ENCODE results near the gene KIF1B. TPM values are rescaled to one million over a fixed set of nuclear protein-coding genes. Genes with fewer than 3 reads are reported as not detected.
"Not testable (repeated sequence)": the region's sequence is repeated elsewhere in the genome, so short reads cannot be mapped to it uniquely, and the experiment has no call there.

Gene KIF1B
- total RNA-seq, 6 donors from 2014 or later, result 29.4 to 67.1 (median 42.0) TPM

- Histone ChIP-seq H3K4me1 (peaks cover 13 to 37% (median 18%) of the 10 kb centered on the region in 4 donors), H3K27me3 (no peaks in the 10 kb centered on the region), H3K36me3 (peaks cover 6 to 35% (median 15%) of the 10 kb centered on the region in 4 donors), H3K9me3 (no peaks in the 10 kb centered on the region), H3K27ac (peak overlapping the region; percentile 12 to 56 (median 38)), H3K4me3 (no peak overlapping the region)
- WGBS, 2 donors, result 45 to 77% methylated on average over 4 of the region's 4 CpGs
- no peak for DNase-seq
- no peak for TF ChIP-seq POLR2A (IDR thresholded peaks at IDR 0.05)
- no peak for ATAC-seq (ENCODE audit: low FRiP score in 2 of 2)
Measured at GRCh38 chr1:10257851-10258250, 47.5 kb downstream of the KIF1B start.

- H3K27me3 ChIP-seq; ATAC-seq (ENCODE audit: low FRiP score in 2 of 2); H3K9me3 ChIP-seq; H3K27ac ChIP-seq; DNase-seq; H3K4me3 ChIP-seq: not testable (repeated sequence)
- H3K4me1 ChIP-seq, result peaks cover 6 to 34% (median 17%) of the 10 kb centered on the region in 4 donors
- H3K36me3 ChIP-seq, result peaks cover 7 to 51% (median 19%) of the 10 kb centered on the region in 4 donors
- 93 to 97% methylated on average over 9 of the region's 9 CpGs for WGBS, 2 donors
Measured at GRCh38 chr1:10259547-10259946, 49.2 kb downstream of the KIF1B start.

GRCh38 chr1:10263450-10264082, 53.2 kb downstream of the KIF1B start:
- DNase-seq (peak in 1 of 2 donors; percentile 38), ATAC-seq (ENCODE audit: low FRiP score in 2 of 2) (peak in 1 of 2 donors; percentile 71)
- peaks cover 7 to 65% (median 19%) of the 10 kb centered on the region in 4 donors for H3K36me3 ChIP-seq
- H3K4me1 ChIP-seq, result peaks cover 0 to 21% (median 7%) of the 10 kb centered on the region in 4 donors
- H3K27ac ChIP-seq, result peak overlapping the region in 3 of 4 donors; percentile 40 to 71 (median 42)
- no peak overlapping the region for H3K4me3 ChIP-seq
- TF ChIP-seq CTCF (IDR thresholded peaks at IDR 0.05), result no peak
- TF ChIP-seq POLR2A (IDR thresholded peaks at IDR 0.05), result no peak
- peak in 1 of 4 donors; percentile 69 for TF ChIP-seq EP300 (IDR thresholded peaks at IDR 0.05)
- no peak for TF ChIP-seq POLR2AphosphoS5 (IDR thresholded peaks at IDR 0.05)
- no peaks in the 10 kb centered on the region for H3K9me3 ChIP-seq
- no peaks in the 10 kb centered on the region for H3K27me3 ChIP-seq
- WGBS, 2 donors, result 73 to 76% methylated on average over 3 of the region's 3 CpGs

GRCh38 chr1:10265027-10265426, 54.7 kb downstream of the KIF1B start:
- no peak for ATAC-seq (ENCODE audit: low FRiP score in 2 of 2)
- peaks cover 5 to 63% (median 17%) of the 10 kb centered on the region in 4 donors for H3K36me3 ChIP-seq
- 97% methylated on average over 4 of the region's 4 CpGs for WGBS, 2 donors

GRCh38 chr1:10265900-10266299, 55.5 kb downstream of the KIF1B start:
- no peaks in the 10 kb centered on the region for H3K27me3 ChIP-seq
- H3K27ac ChIP-seq, result no peak overlapping the region
- H3K4me3 ChIP-seq, result no peak overlapping the region
- TF ChIP-seq EP300 (IDR thresholded peaks at IDR 0.05) (no peak), POLR2AphosphoS5 (IDR thresholded peaks at IDR 0.05) (no peak), CTCF (IDR thresholded peaks at IDR 0.05) (no peak), POLR2A (IDR thresholded peaks at IDR 0.05) (no peak)
- H3K36me3 ChIP-seq, result peaks cover 0 to 56% (median 15%) of the 10 kb centered on the region in 4 donors
- WGBS, 2 donors, result 95 to 97% methylated on average over 3 of the region's 3 CpGs
- DNase-seq (no peak), ATAC-seq (ENCODE audit: low FRiP score in 2 of 2) (no peak)
- peaks cover 0 to 19% (median 7%) of the 10 kb centered on the region in 4 donors for H3K4me1 ChIP-seq
- no peaks in the 10 kb centered on the region for H3K9me3 ChIP-seq

More at GRCh38 chr1:10265027-10265426, 54.7 kb downstream of the KIF1B start:
- TF ChIP-seq POLR2A (IDR thresholded peaks at IDR 0.05) (no peak), CTCF (IDR thresholded peaks at IDR 0.05) (no peak), POLR2AphosphoS5 (IDR thresholded peaks at IDR 0.05) (no peak), EP300 (IDR thresholded peaks at IDR 0.05) (no peak)
- Histone ChIP-seq H3K4me3 (no peak overlapping the region), H3K27ac (peak overlapping the region in 1 of 4 donors; percentile 71), H3K27me3 (no peaks in the 10 kb centered on the region), H3K4me1 (peaks cover 0 to 19% (median 7%) of the 10 kb centered on the region in 4 donors), H3K9me3 (no peaks in the 10 kb centered on the region)
- DNase-seq, result no peak

GRCh38 chr1:10267319-10267718, 56.9 kb downstream of the KIF1B start:
- Histone ChIP-seq H3K4me3 (no peak overlapping the region), H3K4me1 (peaks cover 0 to 19% (median 7%) of the 10 kb centered on the region in 4 donors), H3K27ac (no peak overlapping the region), H3K36me3 (peaks cover 0 to 47% (median 13%) of the 10 kb centered on the region in 4 donors), H3K9me3 (no peaks in the 10 kb centered on the region), H3K27me3 (no peaks in the 10 kb centered on the region)
- ATAC-seq (ENCODE audit: low FRiP score in 2 of 2), result peak in 1 of 2 donors; percentile 31
- DNase-seq, result no peak
- TF ChIP-seq POLR2A (IDR thresholded peaks at IDR 0.05) (no peak), EP300 (IDR thresholded peaks at IDR 0.05) (no peak), POLR2AphosphoS5 (IDR thresholded peaks at IDR 0.05) (no peak), CTCF (IDR thresholded peaks at IDR 0.05) (no peak)
- 94% methylated on average over 5 of the region's 5 CpGs for WGBS, 2 donors

Measured in upper lobe of left lung (tissue), 6 donors.